ENCODE results near the gene SPG21.

- TF ChIP-seq, protein P1, sequence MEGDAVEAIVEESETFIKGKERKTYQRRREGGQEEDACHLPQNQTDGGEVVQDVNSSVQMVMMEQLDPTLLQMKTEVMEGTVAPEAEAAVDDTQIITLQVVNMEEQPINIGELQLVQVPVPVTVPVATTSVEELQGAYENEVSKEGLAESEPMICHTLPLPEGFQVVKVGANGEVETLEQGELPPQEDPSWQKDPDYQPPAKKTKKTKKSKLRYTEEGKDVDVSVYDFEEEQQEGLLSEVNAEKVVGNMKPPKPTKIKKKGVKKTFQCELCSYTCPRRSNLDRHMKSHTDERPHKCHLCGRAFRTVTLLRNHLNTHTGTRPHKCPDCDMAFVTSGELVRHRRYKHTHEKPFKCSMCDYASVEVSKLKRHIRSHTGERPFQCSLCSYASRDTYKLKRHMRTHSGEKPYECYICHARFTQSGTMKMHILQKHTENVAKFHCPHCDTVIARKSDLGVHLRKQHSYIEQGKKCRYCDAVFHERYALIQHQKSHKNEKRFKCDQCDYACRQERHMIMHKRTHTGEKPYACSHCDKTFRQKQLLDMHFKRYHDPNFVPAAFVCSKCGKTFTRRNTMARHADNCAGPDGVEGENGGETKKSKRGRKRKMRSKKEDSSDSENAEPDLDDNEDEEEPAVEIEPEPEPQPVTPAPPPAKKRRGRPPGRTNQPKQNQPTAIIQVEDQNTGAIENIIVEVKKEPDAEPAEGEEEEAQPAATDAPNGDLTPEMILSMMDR (IDR thresholded peaks at IDR 0.05; ENCODE audit: borderline replicate concordance, extremely low read depth, low read length, poor library complexity, severe bottlenecking): no peak
- TF ChIP-seq EZH2 (IDR thresholded peaks at IDR 0.05; ENCODE audit: borderline replicate concordance, low read depth, low read length, severe bottlenecking): no peak
Measured at GRCh38 chr15:64981812-64982431, 7.8 kb downstream of the SPG21 start.

All from DND-41 (cell line).